Body of pancreas (tissue), 4 donors: Measurements from ENCODE around the gene CBFB.

Experiments
- CTCF ChIP-seq, 7 experiments: fragments of 450-650 bp in 4 of 7; fragments of 200-600 bp in 3 of 7; sonication (generic) in 3 of 7; IDR thresholded peaks; one replicate each; pipeline ENCODE4 v1.5.1; 2016 to 2019; ENCODE audit warnings: antibody characterized with exemption in 7 of 7
- POLR2A ChIP-seq, 3 donors: fragments of 450-650 bp; IDR thresholded peaks; one replicate each; pipeline ENCODE4 v1.6.1; 2016; ENCODE audit warnings: antibody characterized with exemption in 3 of 3, mild to moderate bottlenecking in 2 of 3

- TF ChIP-seq CTCF (IDR thresholded peaks at IDR 0.05) (no peak), POLR2A (IDR thresholded peaks at IDR 0.05) (no peak)
Observed at GRCh38 chr16:67105881-67106280, 76.9 kb downstream of the CBFB start.
